HG02870 (cell line): ENCODE results near the gene SAMD4A.

Experiments
- ATAC-seq: cut with Tn5 transposase; IDR thresholded peaks from one replicate; pipeline ENCODE4 v1.9.1; 2021; ENCODE audit warnings: mild to moderate bottlenecking, moderate library complexity; ENCODE audit not compliant: unreplicated experiment

The SAMD4A gene

GRCh38 chr14:54754116-54754622 is 187.2 kb downstream of the SAMD4A start:
- no peak for ATAC-seq

GRCh38 chr14:54754623-54755386 is 187.9 kb downstream of the SAMD4A start:
- no peak for ATAC-seq

DNA sequence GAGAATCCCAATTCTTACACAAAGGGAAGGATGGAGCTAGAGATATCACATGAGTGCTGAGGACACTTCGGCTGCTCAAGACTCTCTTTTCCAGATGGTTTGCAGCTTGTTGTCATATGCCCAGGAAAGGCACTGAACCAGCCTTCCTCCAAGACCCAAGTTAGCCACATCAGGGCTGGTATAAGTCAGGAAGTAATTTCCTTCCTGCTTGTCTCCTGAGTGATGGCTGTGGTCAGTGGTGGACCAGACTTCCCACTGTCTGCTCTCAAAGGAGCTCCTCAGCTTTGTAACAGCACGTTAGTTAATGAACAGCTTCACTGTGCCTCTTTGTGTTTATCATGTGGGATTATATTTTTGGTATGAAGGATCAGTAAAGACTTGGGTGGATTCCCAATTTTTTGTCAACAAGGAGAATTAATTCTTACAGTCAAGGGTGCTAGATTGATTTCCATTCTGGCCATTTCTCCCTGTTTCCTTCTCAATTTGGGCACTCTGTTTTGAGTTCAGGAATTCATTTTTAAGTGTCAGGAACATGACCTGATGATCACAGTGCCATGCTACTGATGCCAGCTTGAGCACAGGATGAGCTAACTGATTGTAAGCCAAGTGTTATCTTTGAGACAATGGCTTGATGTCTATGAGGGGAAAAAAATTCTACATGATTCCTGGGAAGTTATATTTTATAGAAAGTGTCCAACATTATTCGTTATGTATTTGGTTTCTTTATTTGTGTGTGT is 189.9 kb downstream of the SAMD4A start:
- no peak for ATAC-seq

GRCh38 chr14:54758041-54758440 is 191.1 kb downstream of the SAMD4A start:
- ATAC-seq: no peak

DNA sequence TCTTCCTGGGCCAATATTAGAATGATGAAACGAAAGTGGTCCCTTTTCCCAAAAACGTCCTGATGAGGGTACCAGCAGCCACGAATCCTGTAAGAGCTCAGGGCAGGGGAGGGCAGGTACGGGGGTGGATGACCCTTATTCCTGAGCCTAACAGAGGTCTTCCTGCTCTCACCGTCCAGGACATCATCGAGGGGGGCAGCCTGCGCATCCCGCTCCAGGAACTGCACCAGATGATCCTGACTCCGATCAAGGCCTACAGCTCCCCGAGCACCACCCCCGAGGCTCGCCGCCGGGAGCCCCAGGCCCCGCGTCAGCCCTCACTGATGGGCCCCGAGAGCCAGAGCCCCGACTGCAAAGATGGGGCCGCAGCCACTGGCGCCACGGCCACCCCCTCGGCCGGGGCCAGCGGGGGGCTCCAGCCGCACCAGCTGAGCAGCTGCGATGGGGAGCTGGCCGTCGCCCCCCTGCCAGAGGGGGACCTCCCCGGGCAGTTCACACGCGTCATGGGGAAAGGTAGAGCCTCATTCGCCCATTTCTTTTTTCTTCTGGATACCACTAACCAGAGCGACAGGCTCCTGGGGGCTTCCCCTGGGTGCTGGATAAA is 193.2 kb downstream of the SAMD4A start:
- ATAC-seq: no peak

DNA sequence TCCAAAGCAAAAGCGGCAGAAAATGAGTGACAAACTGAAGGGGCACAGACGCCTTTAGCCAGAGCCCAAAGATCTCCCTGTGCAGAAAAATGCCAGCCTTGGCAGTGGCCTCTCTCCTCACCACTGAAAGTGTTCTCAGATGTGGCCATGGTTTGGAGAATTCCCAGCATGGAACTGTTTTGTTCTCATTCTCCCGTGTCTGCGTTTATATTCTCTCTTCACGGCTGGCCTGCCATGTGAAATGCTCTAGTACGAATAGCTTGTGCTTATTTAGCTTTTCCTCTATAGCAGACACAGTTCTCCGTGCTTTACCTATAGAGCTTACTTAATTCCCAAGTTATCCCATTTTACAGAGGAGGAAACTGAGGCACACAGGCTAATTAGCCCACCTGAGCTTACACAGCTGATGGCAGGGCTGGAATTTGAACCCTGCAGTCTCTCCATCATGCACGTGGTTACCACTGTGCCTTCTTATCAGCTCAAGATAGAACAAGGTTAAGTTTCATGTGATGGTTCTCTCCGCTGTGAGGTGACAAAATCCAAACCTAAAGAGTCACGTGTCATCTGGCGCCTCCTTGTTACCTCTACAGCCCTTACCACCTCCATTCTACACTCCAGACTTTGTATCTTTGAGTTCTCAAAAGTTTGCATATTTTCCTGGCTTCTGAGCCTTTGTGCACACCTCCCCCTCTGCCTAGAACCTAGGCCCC is 194.1 kb downstream of the SAMD4A start:
- ATAC-seq: no peak

DNA sequence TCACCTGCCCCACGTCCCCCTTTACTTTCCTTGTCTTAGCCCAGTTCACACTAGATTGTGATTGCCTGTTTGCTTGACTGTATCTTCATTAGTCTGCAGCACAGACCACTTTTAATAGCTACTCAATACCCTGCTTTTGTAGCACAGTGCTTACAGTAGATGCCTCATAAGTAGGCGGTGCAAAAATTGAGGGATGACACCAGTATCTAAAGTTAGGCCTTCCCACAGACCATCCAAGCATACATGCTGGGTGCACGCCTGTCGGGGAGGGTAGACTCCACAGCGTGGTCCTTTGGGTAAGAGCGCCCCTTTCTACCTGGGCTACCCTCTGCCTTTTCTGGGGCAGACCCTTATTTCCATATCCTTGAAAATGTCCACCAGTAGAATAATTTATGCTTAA is 194.9 kb downstream of the SAMD4A start:
- no peak for ATAC-seq

GRCh38 chr14:54762296-54762695 is 195.4 kb downstream of the SAMD4A start:
- ATAC-seq: no peak

DNA sequence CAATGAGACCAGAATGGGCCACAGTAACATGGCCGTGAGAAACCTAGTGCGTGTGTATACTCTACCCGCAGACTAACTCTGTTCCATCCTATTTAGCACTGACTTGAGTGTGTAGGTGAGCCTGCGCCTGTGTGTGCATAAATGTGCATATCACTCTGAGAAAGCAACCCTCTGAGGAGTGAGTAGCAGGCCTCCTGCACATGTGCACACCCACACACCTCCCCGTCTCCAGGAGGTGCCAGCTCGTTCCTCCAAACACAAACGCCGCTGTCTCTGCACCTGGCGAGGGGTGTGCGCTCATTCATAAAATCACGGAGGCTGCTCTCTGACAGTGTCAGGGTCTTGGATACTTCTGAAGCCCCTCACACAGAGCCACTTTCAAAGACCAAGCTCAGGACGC is 196.8 kb downstream of the SAMD4A start:
- ATAC-seq: no peak

GRCh38 chr14:54766276-54767138 is 199.6 kb downstream of the SAMD4A start:
- ATAC-seq: no peak

- ATAC-seq: no peak
These were observed 200.2 kb downstream of the SAMD4A start for GRCh38 chr14:54767139-54767431.

DNA sequence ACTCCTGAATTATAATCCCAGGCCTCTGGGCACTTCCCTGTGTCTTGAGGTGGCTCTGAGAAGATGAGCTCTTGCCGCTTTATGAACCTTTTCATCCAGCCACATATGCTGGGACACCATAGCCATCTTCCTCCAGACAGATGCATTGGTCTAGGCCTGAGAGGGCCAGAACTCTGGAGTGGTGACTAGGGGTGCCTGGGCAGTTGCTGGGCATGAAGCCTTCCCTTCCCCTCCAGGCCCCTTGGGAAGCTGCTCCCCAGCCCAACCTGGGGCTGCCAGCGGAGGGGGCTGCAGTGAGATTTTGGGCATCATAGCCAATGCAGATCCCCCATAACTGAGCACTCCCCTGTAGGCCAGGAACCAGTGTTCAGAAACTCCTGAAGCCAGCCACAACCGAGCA is 200.5 kb downstream of the SAMD4A start:
- no peak for ATAC-seq

DNA sequence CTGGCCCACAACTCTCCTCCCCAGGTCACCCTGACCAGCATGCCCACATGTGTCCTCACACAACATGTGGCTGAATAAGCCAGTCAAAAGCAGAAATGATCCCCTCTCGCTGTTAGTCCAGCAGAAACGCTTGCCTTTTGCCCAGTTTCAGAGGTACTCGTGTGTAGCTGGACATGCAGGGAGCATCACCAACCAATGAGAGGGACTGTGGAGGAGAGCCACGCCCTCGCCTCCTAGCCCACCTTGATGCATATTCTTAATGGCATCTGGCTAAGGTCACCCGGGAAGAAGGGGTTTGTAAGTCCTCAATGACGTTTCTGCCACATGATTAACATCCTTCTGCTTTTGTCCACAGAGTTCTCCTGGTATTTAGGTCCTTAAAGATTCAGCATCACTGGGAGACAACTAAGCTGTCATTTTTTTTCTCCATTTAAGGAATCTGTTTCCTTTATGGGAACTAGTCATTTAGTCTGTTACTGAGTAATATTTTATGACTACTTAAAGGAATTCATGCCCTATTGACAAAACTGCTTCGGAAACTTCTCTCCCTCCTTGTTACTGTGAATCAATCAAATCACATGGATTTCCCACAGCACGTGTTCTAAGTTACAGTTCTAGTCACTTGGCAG is 201.7 kb downstream of the SAMD4A start:
- ATAC-seq: no peak

- no peak for ATAC-seq
These were observed 203.3 kb downstream of the SAMD4A start for GRCh38 chr14:54769951-54770863.

DNA sequence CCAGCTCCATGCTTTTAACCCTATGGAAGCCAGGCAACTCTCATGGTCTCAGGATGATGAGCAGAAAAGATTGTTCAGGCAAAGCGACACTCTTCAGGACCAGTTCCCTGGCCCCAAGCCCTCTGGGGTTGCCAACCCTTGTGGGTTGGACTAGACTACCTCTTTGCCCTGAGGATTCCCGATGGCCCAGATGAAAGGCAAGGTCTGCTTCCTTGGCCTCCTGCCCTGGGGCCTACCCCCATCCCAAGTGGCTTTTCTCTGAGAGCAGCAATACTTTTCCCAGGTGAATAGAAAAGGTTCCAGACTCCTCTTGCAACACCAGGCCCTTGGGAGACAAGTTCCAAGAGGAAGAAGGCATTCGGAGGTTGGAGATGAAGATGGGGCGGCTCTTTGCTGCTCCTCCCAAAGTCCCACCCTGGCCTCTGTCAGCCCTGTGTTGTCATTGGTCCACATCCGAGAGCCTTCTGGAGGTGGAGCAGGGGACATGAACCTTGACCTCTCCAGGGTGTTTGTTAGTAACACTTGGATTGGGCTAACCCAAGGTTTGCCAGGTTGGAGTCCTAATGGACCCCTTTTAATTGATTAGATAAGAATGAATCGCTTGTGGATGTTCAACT is 204.6 kb downstream of the SAMD4A start:
- ATAC-seq: no peak

DNA sequence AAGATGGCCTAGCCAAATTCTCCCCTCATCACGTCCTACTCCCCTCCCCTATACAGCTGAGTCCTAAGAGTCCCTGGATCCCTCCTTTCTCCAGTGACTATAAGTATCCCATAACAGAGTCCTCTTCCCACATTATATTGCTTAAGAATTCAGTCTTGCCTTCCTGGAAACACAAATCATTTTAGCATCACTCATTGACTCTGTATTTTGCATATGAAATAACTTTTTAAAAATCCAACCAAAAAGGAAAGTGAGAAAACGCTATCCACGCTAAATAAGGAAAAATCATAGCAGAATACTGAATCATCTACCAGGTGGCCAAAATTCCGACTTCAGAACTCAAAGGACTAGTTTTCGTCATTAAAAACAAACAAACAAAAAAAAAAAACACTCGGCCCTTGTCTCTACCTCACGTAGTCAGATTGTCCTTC is 205.5 kb downstream of the SAMD4A start:
- no peak for ATAC-seq

DNA sequence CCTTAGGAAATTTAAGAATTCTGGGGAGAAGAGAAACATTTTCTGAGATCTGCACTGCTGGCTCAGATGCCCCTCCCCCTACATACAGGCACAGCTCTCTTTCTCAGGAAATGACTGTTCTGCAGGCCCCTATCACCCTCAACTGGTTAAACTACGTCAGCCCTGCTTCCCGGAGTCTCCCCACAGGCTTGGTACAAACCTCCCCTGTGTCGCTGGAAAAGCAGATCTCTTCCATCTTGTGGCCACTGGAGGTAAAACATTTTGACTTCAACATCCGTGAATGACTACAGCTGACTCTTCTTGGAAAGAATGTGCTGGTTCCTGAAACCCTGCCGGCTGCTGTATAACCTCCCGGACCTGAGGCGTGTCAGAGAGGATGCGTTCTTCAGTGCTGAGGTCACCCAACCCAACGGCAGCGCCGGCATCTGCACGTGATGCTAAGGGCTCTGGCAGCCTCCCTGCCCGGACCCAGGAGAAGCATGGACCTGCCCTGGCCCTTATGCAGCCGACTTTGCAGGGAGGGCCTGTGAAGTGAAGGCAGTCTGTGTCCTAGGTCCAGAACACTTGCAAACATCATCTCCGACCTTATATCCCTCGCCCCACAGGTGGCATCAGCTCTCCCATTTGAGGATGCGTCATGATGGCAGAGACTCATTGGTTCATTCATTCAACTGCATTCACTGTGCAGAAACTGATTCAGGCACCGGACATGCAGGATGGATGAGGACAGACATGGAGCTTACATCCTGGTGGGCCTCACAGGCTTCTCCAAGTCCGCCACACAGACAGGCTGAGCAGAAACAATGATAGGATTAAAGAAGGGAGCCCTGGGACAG is 206.5 kb downstream of the SAMD4A start:
- ATAC-seq: peak; percentile 43

GRCh38 chr14:54774824-54775223 is 207.9 kb downstream of the SAMD4A start:
- no peak for ATAC-seq
